A673 (cell line): ENCODE results near the gene ARPP21.

ENCODE experiments used
- CTCF ChIP-seq: fragments of 300-800, 200-600 bp; sonication (generic); conservative IDR thresholded peaks from 2 replicates; pipeline ENCODE4 v1.5.1; 2017; ENCODE audit warnings: low read depth, mild to moderate bottlenecking, antibody characterized with exemption, low read length, moderate library complexity, mixed read lengths
- EZH2 ChIP-seq: fragments of 200-600 bp; sonication (generic); IDR thresholded peaks from 2 replicates; pipeline ENCODE4 v1.6.1; 2017; ENCODE audit warnings: borderline replicate concordance, low read depth, mild to moderate bottlenecking, mixed read lengths, antibody characterized with exemption, low read length; ENCODE audit not compliant: poor library complexity, severe bottlenecking

DNA sequence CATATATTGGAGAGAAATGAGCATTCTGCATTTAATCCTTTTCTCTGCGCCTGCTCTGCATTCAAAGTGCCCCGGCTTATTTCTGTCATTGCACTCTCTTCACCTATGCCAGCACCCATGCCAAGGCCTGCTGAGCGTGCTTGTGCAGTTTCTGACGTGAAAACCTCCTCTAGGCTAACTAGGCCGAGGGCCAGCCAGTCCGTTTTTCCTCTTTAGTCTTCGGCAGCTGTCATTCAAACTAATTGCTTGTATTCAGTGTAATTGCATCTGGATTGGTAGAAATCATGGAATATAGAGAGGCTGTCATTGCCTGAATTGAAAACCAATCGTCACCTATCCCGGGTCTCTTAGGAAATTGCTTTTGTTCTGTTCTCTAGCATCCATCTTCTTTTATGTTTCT lies 94.0 kb downstream of the ARPP21 start:
- TF ChIP-seq CTCF (no peak), EZH2 (no peak)
